GM12872 (cell line): Measurements from ENCODE around the gene BCAP29.

Experiments
- TF ChIP-seq, protein P1 (sequence below): IDR thresholded peaks from 3 replicates; pipeline ENCODE4 v1.5.1; 2011; ENCODE audit warnings: low read depth, mild to moderate bottlenecking, low read length, moderate library complexity; ENCODE audit not compliant: insufficient read depth

Gene BCAP29

GRCh38 chr7:107588529-107589130 is 8.6 kb downstream of the BCAP29 start:
- TF ChIP-seq, protein P1, sequence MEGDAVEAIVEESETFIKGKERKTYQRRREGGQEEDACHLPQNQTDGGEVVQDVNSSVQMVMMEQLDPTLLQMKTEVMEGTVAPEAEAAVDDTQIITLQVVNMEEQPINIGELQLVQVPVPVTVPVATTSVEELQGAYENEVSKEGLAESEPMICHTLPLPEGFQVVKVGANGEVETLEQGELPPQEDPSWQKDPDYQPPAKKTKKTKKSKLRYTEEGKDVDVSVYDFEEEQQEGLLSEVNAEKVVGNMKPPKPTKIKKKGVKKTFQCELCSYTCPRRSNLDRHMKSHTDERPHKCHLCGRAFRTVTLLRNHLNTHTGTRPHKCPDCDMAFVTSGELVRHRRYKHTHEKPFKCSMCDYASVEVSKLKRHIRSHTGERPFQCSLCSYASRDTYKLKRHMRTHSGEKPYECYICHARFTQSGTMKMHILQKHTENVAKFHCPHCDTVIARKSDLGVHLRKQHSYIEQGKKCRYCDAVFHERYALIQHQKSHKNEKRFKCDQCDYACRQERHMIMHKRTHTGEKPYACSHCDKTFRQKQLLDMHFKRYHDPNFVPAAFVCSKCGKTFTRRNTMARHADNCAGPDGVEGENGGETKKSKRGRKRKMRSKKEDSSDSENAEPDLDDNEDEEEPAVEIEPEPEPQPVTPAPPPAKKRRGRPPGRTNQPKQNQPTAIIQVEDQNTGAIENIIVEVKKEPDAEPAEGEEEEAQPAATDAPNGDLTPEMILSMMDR = no peak

DNA sequence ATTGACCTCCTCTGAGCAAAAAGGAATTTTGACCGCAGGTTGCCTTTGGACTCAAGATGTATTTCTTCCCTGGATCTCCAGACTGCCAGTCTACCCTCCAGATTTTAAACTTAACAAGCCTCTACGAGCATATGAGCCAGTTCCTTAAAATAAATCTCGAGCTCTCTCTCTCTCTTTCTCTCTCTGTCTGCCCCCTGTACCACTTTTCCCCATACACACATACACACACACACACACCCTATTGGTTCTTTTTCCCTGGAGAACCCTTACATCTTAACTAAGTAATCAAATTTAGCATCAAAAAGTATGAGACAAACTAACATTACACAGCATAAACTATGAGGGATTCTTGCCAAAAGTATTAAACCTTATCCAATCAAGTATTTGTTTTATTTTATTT is 11.4 kb downstream of the BCAP29 start:
- TF ChIP-seq, protein P1 = no peak

- TF ChIP-seq, protein P1 = no peak
These were observed 12.4 kb downstream of the BCAP29 start for GRCh38 chr7:107592361-107593024.

DNA sequence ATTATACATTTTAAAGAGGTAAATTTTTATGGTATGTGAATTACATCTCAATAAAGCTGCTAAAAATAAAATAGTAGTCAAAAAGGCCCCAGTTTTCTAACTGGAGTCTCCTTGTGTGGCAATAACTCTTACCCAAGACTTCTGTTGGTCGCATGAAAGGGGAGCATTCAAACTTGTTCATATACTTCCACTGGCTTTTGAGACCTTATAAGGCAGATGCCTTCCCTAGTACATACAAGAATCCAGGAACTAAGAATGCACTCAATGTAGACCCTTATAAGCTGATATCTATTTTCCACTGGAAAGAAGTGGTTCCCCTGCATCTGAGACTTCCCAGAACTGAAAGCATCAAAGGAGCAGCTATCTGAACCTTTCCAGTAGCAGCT is 13.0 kb downstream of the BCAP29 start:
- TF ChIP-seq, protein P1 = no peak

- TF ChIP-seq, protein P1 = no peak
These were observed 15.1 kb downstream of the BCAP29 start for GRCh38 chr7:107594961-107595737.

DNA sequence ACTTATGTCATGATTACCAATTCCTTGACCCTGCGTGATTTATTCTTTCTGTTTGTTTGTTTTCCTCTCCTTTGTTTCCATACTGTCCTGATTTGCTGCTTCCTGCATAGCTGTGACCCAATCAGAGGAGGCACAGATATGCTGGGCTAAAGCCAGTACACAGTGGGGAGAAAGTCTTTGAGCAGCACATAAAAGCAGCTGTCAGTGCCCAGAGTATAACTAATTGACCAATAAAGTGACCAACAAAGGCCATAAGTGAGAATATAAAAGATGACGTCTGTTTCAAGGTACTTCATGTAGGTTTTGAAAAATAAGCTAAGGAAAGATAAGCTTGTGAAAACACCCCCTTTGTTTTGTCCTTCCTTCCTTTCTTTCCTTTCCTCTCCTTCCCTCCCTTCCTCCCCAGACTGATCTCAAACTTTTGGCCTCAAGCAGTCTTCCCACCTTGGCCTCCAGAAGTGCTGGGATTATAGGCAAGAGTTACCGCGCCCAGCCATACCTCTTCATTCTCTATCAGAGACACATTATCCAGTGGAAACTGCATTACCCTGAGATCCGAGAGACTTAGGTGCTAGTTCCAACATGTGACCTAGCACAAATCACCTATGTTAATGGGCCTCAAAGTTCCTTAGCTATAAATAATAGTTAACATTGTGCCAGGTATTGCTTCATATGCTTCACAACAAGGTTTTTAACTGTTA is 17.0 kb downstream of the BCAP29 start:
- TF ChIP-seq, protein P1 = no peak

DNA sequence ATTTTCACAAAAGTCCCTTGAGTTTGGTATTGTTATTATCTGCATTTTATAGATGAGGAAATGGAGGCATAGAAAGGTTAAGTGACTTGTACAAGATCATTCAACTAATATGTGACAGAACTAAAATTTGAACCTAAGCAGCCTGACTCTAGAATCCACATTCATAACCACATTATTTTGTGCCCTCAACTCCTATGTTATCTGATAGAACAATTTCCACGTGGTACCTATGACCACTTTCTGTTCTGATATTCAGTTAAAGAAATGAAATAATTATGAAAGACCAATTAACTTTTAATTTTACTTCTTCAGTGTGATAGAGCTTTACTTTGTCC is 17.5 kb downstream of the BCAP29 start:
- TF ChIP-seq, protein P1 = no peak
